PC-3 (cell line): Measurements from ENCODE around the gene SPRY1.

Experiments used
- EZH2 ChIP-seq: fragments of 300-600 bp; sonication (generic); IDR thresholded peaks from one replicate; pipeline ENCODE4 v1.6.1; 2017; ENCODE audit warnings: antibody characterized with exemption, mild to moderate bottlenecking, low read length; ENCODE audit not compliant: unreplicated experiment
- EZH2phosphoT487 ChIP-seq: fragments of 300-600 bp; sonication (generic); IDR thresholded peaks from 2 replicates; pipeline ENCODE4 v1.6.1; 2018; ENCODE audit warnings: mild to moderate bottlenecking, antibody characterized with exemption, low read length, borderline replicate concordance
- TF ChIP-seq, protein P1 (sequence below): fragments of 300-600 bp; sonication (generic); conservative IDR thresholded peaks from 2 replicates; pipeline ENCODE4 v1.5.1; 2017; ENCODE audit warnings: antibody characterized with exemption, low read depth, mild to moderate bottlenecking, low read length

DNA sequence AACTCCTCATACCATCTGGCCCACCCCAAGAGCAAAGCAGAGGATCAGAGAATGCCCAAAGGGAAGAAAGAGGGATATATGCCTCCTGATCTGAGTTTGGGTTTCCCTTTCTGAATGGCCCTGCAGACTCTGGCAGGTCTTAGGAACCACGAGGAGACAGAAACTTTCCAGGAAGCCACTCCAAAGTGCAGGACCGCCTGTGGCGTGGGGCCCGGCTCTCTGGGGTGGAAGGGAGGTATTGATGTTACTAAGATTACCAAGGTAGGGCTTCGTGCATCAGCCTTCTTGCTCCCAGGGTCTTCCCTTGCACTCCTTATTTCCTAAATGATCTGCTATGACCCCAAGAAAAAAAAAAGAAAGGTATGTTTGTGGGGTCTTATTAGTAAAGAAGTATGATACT, 41.9 kb upstream of the SPRY1 start:
- TF ChIP-seq, protein P1, sequence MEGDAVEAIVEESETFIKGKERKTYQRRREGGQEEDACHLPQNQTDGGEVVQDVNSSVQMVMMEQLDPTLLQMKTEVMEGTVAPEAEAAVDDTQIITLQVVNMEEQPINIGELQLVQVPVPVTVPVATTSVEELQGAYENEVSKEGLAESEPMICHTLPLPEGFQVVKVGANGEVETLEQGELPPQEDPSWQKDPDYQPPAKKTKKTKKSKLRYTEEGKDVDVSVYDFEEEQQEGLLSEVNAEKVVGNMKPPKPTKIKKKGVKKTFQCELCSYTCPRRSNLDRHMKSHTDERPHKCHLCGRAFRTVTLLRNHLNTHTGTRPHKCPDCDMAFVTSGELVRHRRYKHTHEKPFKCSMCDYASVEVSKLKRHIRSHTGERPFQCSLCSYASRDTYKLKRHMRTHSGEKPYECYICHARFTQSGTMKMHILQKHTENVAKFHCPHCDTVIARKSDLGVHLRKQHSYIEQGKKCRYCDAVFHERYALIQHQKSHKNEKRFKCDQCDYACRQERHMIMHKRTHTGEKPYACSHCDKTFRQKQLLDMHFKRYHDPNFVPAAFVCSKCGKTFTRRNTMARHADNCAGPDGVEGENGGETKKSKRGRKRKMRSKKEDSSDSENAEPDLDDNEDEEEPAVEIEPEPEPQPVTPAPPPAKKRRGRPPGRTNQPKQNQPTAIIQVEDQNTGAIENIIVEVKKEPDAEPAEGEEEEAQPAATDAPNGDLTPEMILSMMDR, result no peak
- TF ChIP-seq EZH2 (no peak), EZH2phosphoT487 (no peak)
